SU-DHL-6 (cell line): ENCODE data around the gene VTA1.

ENCODE experiments used
- EZH2phosphoT487 ChIP-seq: fragments of 200-600 bp; sonication (generic), shearing (Covaris generic); conservative IDR thresholded peaks from 2 replicates; pipeline ENCODE4 v1.6.1; 2018; ENCODE audit warnings: mild to moderate bottlenecking, antibody characterized with exemption, low read length, moderate library complexity, mixed read lengths
- TF ChIP-seq, protein P1 (sequence below): fragments of 200-600 bp; sonication (generic); IDR thresholded peaks from one replicate; pipeline ENCODE4 v1.5.1; 2017; ENCODE audit warnings: antibody characterized with exemption, mild to moderate bottlenecking, low read length, moderate library complexity; ENCODE audit not compliant: insufficient read depth, poor library complexity, severe bottlenecking

DNA sequence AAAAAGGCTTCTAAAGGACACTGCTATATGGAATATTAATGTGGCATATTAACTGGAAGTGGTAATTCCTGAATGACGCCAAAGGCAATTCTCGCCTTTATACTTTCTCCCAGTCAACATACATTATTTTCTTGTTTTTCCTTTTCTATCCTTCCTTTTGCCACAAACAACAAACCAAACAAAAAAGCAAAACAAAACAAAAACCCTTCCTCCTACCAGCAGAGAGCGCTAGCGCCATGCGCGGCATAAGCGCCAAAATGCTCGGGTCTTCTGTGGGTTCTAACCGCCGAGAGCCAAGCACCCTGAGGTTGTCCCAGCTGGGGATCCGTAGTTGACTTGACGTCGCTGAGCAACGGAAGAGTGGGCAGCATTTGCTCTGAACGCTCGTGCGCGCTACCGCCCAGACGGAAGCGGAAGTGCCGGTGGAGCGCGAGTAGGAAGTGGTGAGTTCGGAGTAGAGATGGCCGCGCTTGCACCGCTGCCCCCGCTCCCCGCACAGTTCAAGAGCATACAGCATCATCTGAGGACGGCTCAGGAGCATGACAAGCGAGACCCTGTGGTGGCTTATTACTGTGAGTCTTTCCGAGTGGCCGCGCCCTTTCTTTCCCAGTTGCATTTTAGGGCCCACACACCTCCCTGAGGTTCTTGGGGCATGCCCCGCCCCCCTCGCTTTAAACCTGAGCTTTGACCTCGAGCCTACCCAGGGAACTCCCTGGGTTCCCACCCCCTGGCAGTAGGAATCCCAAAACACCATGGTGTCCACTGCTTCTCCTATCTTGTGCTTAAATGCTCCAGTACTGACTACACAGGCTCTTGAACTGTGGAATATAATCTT is at the start of gene VTA1, which contains the start of gene NMBR:
- TF ChIP-seq, protein P1, sequence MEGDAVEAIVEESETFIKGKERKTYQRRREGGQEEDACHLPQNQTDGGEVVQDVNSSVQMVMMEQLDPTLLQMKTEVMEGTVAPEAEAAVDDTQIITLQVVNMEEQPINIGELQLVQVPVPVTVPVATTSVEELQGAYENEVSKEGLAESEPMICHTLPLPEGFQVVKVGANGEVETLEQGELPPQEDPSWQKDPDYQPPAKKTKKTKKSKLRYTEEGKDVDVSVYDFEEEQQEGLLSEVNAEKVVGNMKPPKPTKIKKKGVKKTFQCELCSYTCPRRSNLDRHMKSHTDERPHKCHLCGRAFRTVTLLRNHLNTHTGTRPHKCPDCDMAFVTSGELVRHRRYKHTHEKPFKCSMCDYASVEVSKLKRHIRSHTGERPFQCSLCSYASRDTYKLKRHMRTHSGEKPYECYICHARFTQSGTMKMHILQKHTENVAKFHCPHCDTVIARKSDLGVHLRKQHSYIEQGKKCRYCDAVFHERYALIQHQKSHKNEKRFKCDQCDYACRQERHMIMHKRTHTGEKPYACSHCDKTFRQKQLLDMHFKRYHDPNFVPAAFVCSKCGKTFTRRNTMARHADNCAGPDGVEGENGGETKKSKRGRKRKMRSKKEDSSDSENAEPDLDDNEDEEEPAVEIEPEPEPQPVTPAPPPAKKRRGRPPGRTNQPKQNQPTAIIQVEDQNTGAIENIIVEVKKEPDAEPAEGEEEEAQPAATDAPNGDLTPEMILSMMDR: peak; percentile 73
- no peak for TF ChIP-seq EZH2phosphoT487
